Mesenchymal stem cell (in vitro differentiated cells and primary cell): ENCODE results near the gene SH3TC1.
A peak's percentile ranks its signal among the peaks of the same experiment; 100 is the strongest.

Experiments used
- DNase-seq: peaks from one replicate; pipeline ENCODE4 v3.0.0-alpha.2; 2013
- H2AFZ ChIP-seq: one replicate; pipeline ENCODE4 v1.6.1; 2013; ENCODE audit warnings: low read depth, mild to moderate bottlenecking, control low read depth, inconsistent platforms, low read length, moderate library complexity
- H2AK5ac ChIP-seq: 2 replicates; pipeline ENCODE4 v1.6.1; 2013; ENCODE audit warnings: low read length, moderate library complexity, mild to moderate bottlenecking, inconsistent platforms; ENCODE audit not compliant: severe bottlenecking
- H2BK120ac ChIP-seq: one replicate; pipeline ENCODE4 v1.6.1; 2013; ENCODE audit warnings: low read depth, mild to moderate bottlenecking, inconsistent platforms, low read length, moderate library complexity
- H2BK12ac ChIP-seq, 2 experiments: one replicate each; pipeline ENCODE4 v1.6.1; 2013; ENCODE audit warnings: inconsistent platforms in 2 of 2, low read length in 2 of 2, mild to moderate bottlenecking in 2 of 2, moderate library complexity in 2 of 2, control low read depth in 1 of 2
- H2BK15ac ChIP-seq: one replicate; pipeline ENCODE4 v1.6.1; 2013; ENCODE audit warnings: mild to moderate bottlenecking, low read depth, inconsistent platforms; ENCODE audit not compliant: poor library complexity, severe bottlenecking
- H2BK5ac ChIP-seq: 2 replicates; pipeline ENCODE4 v1.6.1; 2013; ENCODE audit warnings: low read depth, mild to moderate bottlenecking, low read length, control low read depth, inconsistent platforms; ENCODE audit not compliant: poor library complexity, severe bottlenecking
- H3K14ac ChIP-seq, 2 experiments: one replicate each; pipeline ENCODE4 v1.6.1; 2013; ENCODE audit warnings: inconsistent platforms in 2 of 2, low read length in 2 of 2, control low read depth in 1 of 2, mild to moderate bottlenecking in 1 of 2, moderate library complexity in 1 of 2
- H3K18ac ChIP-seq, 2 experiments: one replicate each; pipeline ENCODE4 v1.6.1; 2013; ENCODE audit warnings: inconsistent platforms in 2 of 2, low read length in 2 of 2, control low read depth in 1 of 2, low read depth in 1 of 2, mild to moderate bottlenecking in 1 of 2
- H3K23ac ChIP-seq, 2 experiments: one replicate each; pipeline ENCODE4 v1.6.1; 2013; ENCODE audit warnings: inconsistent platforms in 2 of 2, low read length in 2 of 2, mild to moderate bottlenecking in 2 of 2, moderate library complexity in 2 of 2, control low read depth in 1 of 2
- H3K27ac ChIP-seq: 2 replicates; pipeline ENCODE4 v1.5.1; 2013; ENCODE audit warnings: mild to moderate bottlenecking, moderate library complexity, low read length, control low read depth, inconsistent platforms; ENCODE audit not compliant: poor library complexity, severe bottlenecking
- H3K27me3 ChIP-seq, 2 experiments: 2 replicates each; pipeline versions ENCODE4 v1.6.1 to v1.7.0; 2013; ENCODE audit warnings: low read length in 2 of 2, mild to moderate bottlenecking in 2 of 2, moderate library complexity in 2 of 2, control low read depth in 1 of 2, inconsistent platforms in 1 of 2; ENCODE audit not compliant: control insufficient read depth in 1 of 2, insufficient read depth in 1 of 2
- H3K36me3 ChIP-seq, 2 experiments: 2 replicates each; pipeline versions ENCODE4 v1.6.1 to v1.7.0; 2013; ENCODE audit warnings: low read length in 2 of 2, control low read depth in 1 of 2, inconsistent platforms in 1 of 2, low read depth in 1 of 2, mild to moderate bottlenecking in 1 of 2; ENCODE audit not compliant: insufficient read depth in 2 of 2, control insufficient read depth in 1 of 2
- H3K4ac ChIP-seq, 2 experiments: one replicate each; pipeline ENCODE4 v1.6.1; 2013; ENCODE audit warnings: inconsistent platforms in 2 of 2, low read length in 2 of 2, mild to moderate bottlenecking in 2 of 2, moderate library complexity in 2 of 2, control low read depth in 1 of 2, low read depth in 1 of 2
- H3K4me1 ChIP-seq: 2 replicates; pipeline ENCODE4 v1.6.1; 2013; ENCODE audit warnings: low read depth, low read length, control low read depth; ENCODE audit not compliant: control insufficient read depth, insufficient read depth
- H3K4me2 ChIP-seq: 2 replicates; pipeline ENCODE4 v1.6.1; 2013; ENCODE audit warnings: low read length, mild to moderate bottlenecking, inconsistent platforms; ENCODE audit not compliant: poor library complexity, severe bottlenecking
- H3K4me3 ChIP-seq, 2 experiments: 2 replicates each; pipeline versions ENCODE4 v1.5.1 to v1.7.0; 2013; ENCODE audit warnings: low read length in 2 of 2, mild to moderate bottlenecking in 2 of 2, control low read depth in 1 of 2, low read depth in 1 of 2; ENCODE audit not compliant: insufficient read depth in 1 of 2
- H3K79me1 ChIP-seq: replicated peaks from 2 replicates; pipeline ENCODE4 v1.6.1; 2013; ENCODE audit warnings: mild to moderate bottlenecking, control low read depth, low read length, inconsistent platforms; ENCODE audit not compliant: poor library complexity, severe bottlenecking
- H3K9ac ChIP-seq: 2 replicates; pipeline ENCODE4 v1.7.0; 2013; ENCODE audit warnings: mild to moderate bottlenecking, low read length, moderate library complexity
- H3K9me3 ChIP-seq: 2 replicates; pipeline ENCODE4 v1.7.0; 2013; ENCODE audit warnings: mild to moderate bottlenecking, low read length; ENCODE audit not compliant: control insufficient read depth
- H4K8ac ChIP-seq: one replicate; pipeline ENCODE4 v1.6.1; 2013; ENCODE audit warnings: inconsistent platforms, mild to moderate bottlenecking, low read length, moderate library complexity
- H4K91ac ChIP-seq: one replicate; pipeline ENCODE4 v1.6.1; 2013; ENCODE audit warnings: mild to moderate bottlenecking, low read length, inconsistent platforms
- WGBS: methylation state at CpG from one replicate; pipeline ENCODE4 v1.1.7; 2013; ENCODE audit warnings: mixed read lengths; 5-methylcytosine and 5-hydroxymethylcytosine counted together

The SH3TC1 gene

DNA sequence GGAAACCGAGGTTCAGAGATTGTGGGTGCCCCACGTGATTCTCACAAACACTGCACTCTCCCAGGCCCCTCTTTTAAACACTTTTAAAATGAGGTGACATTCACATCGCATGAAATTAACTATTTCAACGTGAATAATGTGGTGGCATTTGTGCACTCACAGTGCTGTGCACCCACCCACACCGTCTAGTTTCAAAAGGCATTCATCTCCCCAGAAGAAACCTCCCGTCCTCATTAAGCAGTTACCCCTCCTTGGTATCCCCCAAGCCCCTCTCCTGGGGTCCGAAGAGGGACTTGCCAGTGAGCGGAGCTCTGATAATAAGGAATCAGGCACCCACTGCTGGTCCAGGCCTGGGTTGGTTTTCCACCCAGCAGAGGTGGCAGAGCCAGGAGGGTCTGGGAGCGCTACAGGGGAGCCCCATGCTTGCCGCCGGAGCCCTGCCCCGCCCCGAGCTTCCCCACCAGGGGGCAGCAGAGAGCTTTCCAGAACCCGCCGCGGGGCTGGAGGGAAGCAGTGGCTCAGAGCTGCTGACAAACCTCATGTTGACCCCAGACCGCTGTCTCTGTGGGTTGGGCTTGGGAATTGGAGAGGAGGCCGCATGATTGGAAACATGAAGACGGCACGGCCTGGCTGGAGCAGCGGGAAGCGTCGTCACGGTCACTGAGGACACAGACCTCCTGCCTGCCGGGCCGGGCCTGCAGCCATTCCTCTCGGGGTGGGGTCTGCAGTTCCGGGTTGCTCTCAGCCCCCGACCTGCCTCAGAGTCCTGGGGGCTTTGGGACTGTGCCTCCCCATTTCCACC is 43.0 kb downstream of the SH3TC1 start:
- Histone ChIP-seq H4K8ac (peak overlapping the region; percentile 92), H3K9ac (peak overlapping the region; percentile 73), H2BK15ac (no peak overlapping the region), H3K4me1 (peaks cover 13% of the 10 kb centered on the region), H3K79me1 (no peaks in the 10 kb centered on the region), H3K23ac (no peak overlapping the region), H3K9me3 (no peaks in the 10 kb centered on the region), H3K18ac (peak overlapping the region; percentile 17 to 22), H2BK120ac (no peak overlapping the region), H3K14ac (no peak overlapping the region), H2AFZ (no peak overlapping the region), H3K27me3 (peaks cover 5% of the 10 kb centered on the region in 2 experiments), H3K27ac (no peak overlapping the region), H2BK5ac (no peak overlapping the region), H4K91ac (no peak overlapping the region), H3K4ac (peak overlapping the region; percentile 63 to 96), H2BK12ac (peak overlapping the region; percentile 29 to 45), H2AK5ac (no peak overlapping the region), H3K4me2 (no peak overlapping the region), H3K36me3 (peaks cover 0 to 43% of the 10 kb centered on the region in 2 experiments), H3K4me3 (no peak overlapping the region)
- peak; percentile 97 for DNase-seq
- 20% methylated on average over 29 of the region's 29 CpGs for WGBS

DNA sequence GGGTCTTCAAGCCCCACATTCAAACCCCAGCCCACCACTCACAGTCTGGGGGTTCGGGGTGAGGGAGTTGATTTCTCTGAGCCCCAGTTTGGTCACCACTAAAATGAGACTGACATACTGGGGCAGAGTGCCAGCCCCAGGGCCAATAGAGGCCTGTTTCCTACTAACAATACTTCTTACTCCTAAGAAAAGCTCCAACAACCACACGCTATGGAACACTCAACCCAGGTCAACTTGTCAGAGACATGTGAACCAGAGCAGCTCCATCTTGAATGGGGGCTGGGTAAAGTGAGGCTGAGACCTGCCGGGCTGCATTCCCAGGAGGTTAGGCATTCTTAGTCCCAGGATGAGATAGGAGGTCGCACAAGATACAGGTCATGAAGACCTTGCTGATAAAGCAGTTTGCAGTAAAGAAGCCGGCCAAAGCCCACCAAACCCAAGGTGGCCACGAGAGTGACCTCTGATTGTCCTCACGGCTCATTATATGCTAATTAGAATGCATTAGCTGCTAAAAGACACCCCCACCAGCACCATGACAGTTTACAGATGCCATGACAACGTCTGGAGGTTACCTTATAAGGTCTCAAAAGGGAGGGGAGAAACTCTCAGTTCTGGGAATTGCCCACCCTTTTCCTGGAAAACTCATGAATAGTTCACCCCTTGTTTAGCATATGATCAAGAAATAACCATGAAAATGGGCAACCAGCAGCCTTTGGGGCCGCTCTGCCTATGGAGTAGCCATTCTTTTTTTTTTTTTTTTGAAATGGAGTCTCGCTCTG is 43.9 kb downstream of the SH3TC1 start:
- Histone ChIP-seq H2AFZ (no peak overlapping the region), H2BK15ac (no peak overlapping the region), H3K27me3 (peaks cover 5% of the 10 kb centered on the region in 2 experiments), H2BK12ac (peak overlapping the region; percentile 29 to 45), H3K4ac (peak overlapping the region; percentile 63 to 96), H2BK120ac (no peak overlapping the region), H3K23ac (no peak overlapping the region), H3K4me1 (peaks cover 13% of the 10 kb centered on the region), H3K18ac (peak overlapping the region; percentile 17 to 22), H3K79me1 (no peaks in the 10 kb centered on the region), H3K9me3 (no peaks in the 10 kb centered on the region), H3K9ac (peak overlapping the region; percentile 73), H2BK5ac (no peak overlapping the region), H3K4me2 (no peak overlapping the region), H3K14ac (no peak overlapping the region), H4K91ac (peak overlapping the region; percentile 56), H3K4me3 (no peak overlapping the region), H2AK5ac (no peak overlapping the region), H3K27ac (no peak overlapping the region), H3K36me3 (peaks cover 0 to 34% of the 10 kb centered on the region in 2 experiments), H4K8ac (peak overlapping the region; percentile 92)
- 94% methylated on average over 10 of the region's 10 CpGs for WGBS
- DNase-seq, result no peak

DNA sequence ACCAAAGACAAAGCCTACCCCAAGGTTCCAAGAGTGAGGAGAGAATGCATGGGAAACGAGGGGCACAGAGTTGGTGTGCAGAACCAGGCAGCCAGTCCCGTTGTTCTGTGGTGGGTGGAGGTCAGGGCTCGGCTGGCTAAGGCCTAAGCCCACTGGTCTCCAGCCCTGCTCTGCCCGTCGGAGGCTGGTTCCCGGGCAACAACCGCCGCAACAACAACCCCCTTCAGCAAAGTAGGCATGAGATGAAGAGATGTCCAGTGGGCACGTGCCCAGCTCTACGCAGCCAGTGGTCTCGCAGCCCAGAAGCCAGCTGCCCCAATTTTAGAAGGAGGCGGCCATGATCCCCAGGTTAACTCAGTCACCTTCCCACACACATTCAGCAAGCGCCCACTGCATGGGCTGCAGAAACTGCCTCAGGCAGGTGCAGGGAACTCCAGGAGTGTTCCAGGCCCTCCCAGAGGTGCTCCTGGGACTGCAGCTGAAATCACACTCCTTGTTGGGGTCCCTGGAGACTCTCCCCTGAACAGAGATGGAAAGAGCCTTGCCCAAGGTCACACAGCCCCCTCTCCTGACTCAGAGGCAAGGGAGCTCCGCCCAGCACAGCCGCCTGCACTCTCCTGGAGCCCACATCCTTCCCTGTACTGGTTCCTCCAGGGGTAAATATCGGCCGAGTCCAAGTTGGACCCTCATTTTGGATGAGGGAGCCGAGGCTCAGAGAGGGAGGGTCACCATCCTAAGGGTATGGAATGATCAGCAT is 45.1 kb downstream of the SH3TC1 start:
- H2BK12ac ChIP-seq, result no peak overlapping the region
- H2BK15ac ChIP-seq, result no peak overlapping the region
- H2BK120ac ChIP-seq, result no peak overlapping the region
- H3K36me3 ChIP-seq, result peaks cover 0 to 23% of the 10 kb centered on the region in 2 experiments
- H3K27me3 ChIP-seq, result peaks cover 5% of the 10 kb centered on the region in 2 experiments
- no peak overlapping the region for H2BK5ac ChIP-seq
- no peak overlapping the region for H3K18ac ChIP-seq
- no peak overlapping the region for H3K9ac ChIP-seq
- H4K91ac ChIP-seq, result peak overlapping the region; percentile 6
- H4K8ac ChIP-seq, result peak overlapping the region; percentile 7
- H3K4me1 ChIP-seq, result peaks cover 10% of the 10 kb centered on the region
- no peak overlapping the region for H3K14ac ChIP-seq
- no peak for DNase-seq
- no peak overlapping the region for H3K27ac ChIP-seq
- H3K4me2 ChIP-seq, result no peak overlapping the region
- no peak overlapping the region for H3K4me3 ChIP-seq
- WGBS, result 95% methylated on average over 18 of the region's 18 CpGs
- H3K4ac ChIP-seq, result no peak overlapping the region
- H3K23ac ChIP-seq, result no peak overlapping the region
- H2AK5ac ChIP-seq, result no peak overlapping the region
- H3K79me1 ChIP-seq, result no peaks in the 10 kb centered on the region
- no peak overlapping the region for H2AFZ ChIP-seq
- no peaks in the 10 kb centered on the region for H3K9me3 ChIP-seq
